ENCODE measurements around the gene RPL41.

Gene RPL41

DNA sequence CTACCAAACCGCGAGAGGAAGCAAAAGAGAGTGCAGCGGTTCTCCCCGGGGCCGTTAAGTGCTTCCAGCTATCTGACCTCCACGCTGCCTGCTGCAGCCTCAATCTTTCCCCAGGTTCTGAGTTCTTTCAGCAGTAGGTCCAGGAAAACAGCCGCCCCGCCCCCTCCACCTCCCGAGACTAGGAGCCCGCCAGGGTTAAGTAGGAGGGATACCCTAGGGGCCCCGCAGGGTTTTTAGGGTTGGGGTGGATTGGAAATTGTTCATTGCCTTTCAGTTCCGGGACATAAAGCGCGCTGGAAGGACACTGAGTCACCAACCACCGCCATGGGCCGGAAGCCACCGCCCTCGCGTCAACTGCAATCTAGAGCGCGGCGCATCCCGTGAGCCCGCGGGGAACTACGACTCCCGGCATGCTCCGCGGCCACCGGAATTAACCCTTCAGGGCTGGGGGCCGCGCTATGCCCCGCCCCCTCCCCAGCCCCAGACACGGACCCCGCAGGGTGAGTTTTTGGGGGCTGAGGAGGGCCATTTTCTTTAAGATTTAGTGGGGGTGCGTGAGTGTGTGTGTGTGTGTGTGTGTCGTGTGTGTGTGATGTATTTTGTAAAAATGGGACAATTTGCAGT, 35.8 kb downstream of the RPL41 start, which contains the start of gene MYL6B (continued):
- no peak for TF ChIP-seq ZNF366 (tag by site-specific recombination; conservative IDR thresholded peaks at IDR 0.05)
- no peak for TF ChIP-seq ZNF624 (tag by site-specific recombination; IDR thresholded peaks at IDR 0.05)
- no peak for TF ChIP-seq SETDB1 (IDR thresholded peaks at IDR 0.05; ENCODE audit: insufficient read length, low read length)
- TF ChIP-seq ZSCAN30 (tag by site-specific recombination; IDR thresholded peaks at IDR 0.05), result peak; percentile 32; the same call in 1 of the 2 replicates
- TF ChIP-seq IKZF3 (tag by site-specific recombination; IDR thresholded peaks at IDR 0.05), result no peak
- peak; percentile 70 for TF ChIP-seq PRDM10 (tag by site-specific recombination; IDR thresholded peaks at IDR 0.05)
- TF ChIP-seq ZNF2 (tag by site-specific recombination; IDR thresholded peaks at IDR 0.05), result 0 out of 2 replicates have a peak, but pooled peaks have one; percentile 24
- TF ChIP-seq ZBTB17 (tag by site-specific recombination; IDR thresholded peaks at IDR 0.05), result peak; percentile 93
- peak; percentile 74; the same call in 1 of the 2 replicates for TF ChIP-seq ZBTB44 (tag by site-specific recombination; IDR thresholded peaks at IDR 0.05)
- peak; percentile 82 for TF ChIP-seq SP2 (tag by site-specific recombination; IDR thresholded peaks at IDR 0.05)
- peak; percentile 97 for TF ChIP-seq ZBTB10 (tag by site-specific recombination; IDR thresholded peaks at IDR 0.05)
- peak; percentile 71; the same call in 1 of the 2 replicates for TF ChIP-seq ZSCAN4 (tag by site-specific recombination; IDR thresholded peaks at IDR 0.05)
- peak; percentile 81 for TF ChIP-seq ZNF629 (tag by site-specific recombination; IDR thresholded peaks at IDR 0.05)
- peak; percentile 56; the same call in 1 of the 2 replicates for TF ChIP-seq BCL11B (tag by site-specific recombination; IDR thresholded peaks at IDR 0.05; ENCODE audit: low read depth)
- TF ChIP-seq ZFHX2 (tag by site-specific recombination; conservative IDR thresholded peaks at IDR 0.05), result peak; percentile 63
- no peak for TF ChIP-seq ZBTB1 (tag by site-specific recombination; IDR thresholded peaks at IDR 0.05)
- TF ChIP-seq YY2 (tag by site-specific recombination; IDR thresholded peaks at IDR 0.05), result peak; percentile 74
- peak; percentile 49; the same call in 1 of the 2 replicates for TF ChIP-seq EGR2 (tag by site-specific recombination; IDR thresholded peaks at IDR 0.05; ENCODE audit: low read depth)
- TF ChIP-seq ZNF555 (tag by site-specific recombination; conservative IDR thresholded peaks at IDR 0.05), result no peak
- no peak for TF ChIP-seq ZNF777 (tag by site-specific recombination; IDR thresholded peaks at IDR 0.05; ENCODE audit: borderline replicate concordance)
- peak; percentile 88 for TF ChIP-seq ZXDB (tag by site-specific recombination; IDR thresholded peaks at IDR 0.05)
- 0 out of 2 replicates have a peak, but pooled peaks have one; percentile 27 for TF ChIP-seq ZSCAN18 (tag by site-specific recombination; IDR thresholded peaks at IDR 0.05)
- no peak for TF ChIP-seq ZNF223 (tag by site-specific recombination; IDR thresholded peaks at IDR 0.05)
- no peak for TF ChIP-seq ZNF670 (tag by site-specific recombination; IDR thresholded peaks at IDR 0.05; ENCODE audit: low read depth)
- TF ChIP-seq ZNF639 (tag by site-specific recombination; IDR thresholded peaks at IDR 0.05), result peak; percentile 76

Measured in HEK293 (cell line).